ENCODE data around the gene ZNF814.
"Not testable (repeated sequence)": the region's sequence is repeated elsewhere in the genome, so short reads cannot be mapped to it uniquely, and the experiment has no call there.

ZNF814 gene

GRCh38 chr19:57888560-57889231 lies at the start of gene ZNF814:
TSS of gene ZNF814 (minus strand) at chr19:57889037. CDS start at chr19:57888802, 235 bp downstream.
- peak; percentile 86 to 91 for DNase-seq

GRCh38 chr19:57935731-57936130 lies 46.9 kb upstream of the ZNF814 start:
- no peak for DNase-seq

- peak; percentile 62 to 80 for DNase-seq
Measured at GRCh38 chr19:57934820-57935665, 46.2 kb upstream of the ZNF814 start, which contains the start of gene ZNF418. TSS of gene ZNF418 (minus strand) at chr19:57935402. CDS start at chr19:57933822, 1,580 bp downstream.

GRCh38 chr19:57927587-57927986 lies 38.8 kb upstream of the ZNF814 start:
- DNase-seq: no peak

GRCh38 chr19:57916168-57916995 lies 27.5 kb upstream of the ZNF814 start, which contains the start of gene ZNF417:
TSS of gene ZNF417 (minus strand) at chr19:57916592. CDS start at chr19:57916411, 181 bp downstream.
- peak; percentile 97 to 98 for DNase-seq

GRCh38 chr19:57914531-57914930 lies 25.7 kb upstream of the ZNF814 start:
- no peak for DNase-seq

- DNase-seq: no peak
Measured at GRCh38 chr19:57907394-57907793, 18.6 kb upstream of the ZNF814 start.

- DNase-seq: no peak
Measured at GRCh38 chr19:57905258-57905657, 16.4 kb upstream of the ZNF814 start.

- DNase-seq: no peak
Measured at GRCh38 chr19:57903618-57904184, 14.9 kb upstream of the ZNF814 start.

GRCh38 chr19:57900311-57900710 lies 11.5 kb upstream of the ZNF814 start:
- no peak for DNase-seq

GRCh38 chr19:57890706-57891105 lies 1.9 kb upstream of the ZNF814 start:
- DNase-seq: not testable (repeated sequence)

GRCh38 chr19:57888107-57888559 lies 704 bp downstream of the ZNF814 start:
- no peak for DNase-seq

- no peak for DNase-seq
Measured at GRCh38 chr19:57887195-57887941, 1.5 kb downstream of the ZNF814 start.

- DNase-seq: no peak
Measured at GRCh38 chr19:57886046-57886445, 2.8 kb downstream of the ZNF814 start.

GRCh38 chr19:57873883-57874799 lies 14.7 kb downstream of the ZNF814 start:
- DNase-seq: not testable (repeated sequence)

- no peak for DNase-seq
Measured at GRCh38 chr19:57872450-57872849, 16.4 kb downstream of the ZNF814 start.

- no peak for DNase-seq
Measured at GRCh38 chr19:57870225-57870624, 18.6 kb downstream of the ZNF814 start.

GRCh38 chr19:57869655-57870054 lies 19.2 kb downstream of the ZNF814 start:
- DNase-seq: not testable (repeated sequence)

- DNase-seq: no peak
Measured at GRCh38 chr19:57867868-57868492, 20.9 kb downstream of the ZNF814 start.

- DNase-seq: not testable (repeated sequence)
Measured at GRCh38 chr19:57862351-57862750, 26.5 kb downstream of the ZNF814 start.

Measured in NCI-H1930 (cell line).